A673 (cell line): ENCODE results near the gene NRBP1. TPM values are rescaled to one million over a fixed set of nuclear protein-coding genes. Genes with fewer than 3 reads are reported as not detected.

ENCODE experiments used
- BruUV-seq: library from RNA; stranded (reverse); fragments of 400-500 nt; replicated peaks from 2 replicates; lab custom pipeline; 2021; lab: Mats Ljungman, UMichigan
- CTCF ChIA-PET: fragments of 300-600 bp; sonication (Branson Sonifier 250); formaldehyde crosslinking; loops from one replicate; lab custom pipeline; 2022; ENCODE audit warnings: antibody characterized with exemption; lab: Charles Lee
- POLR2A ChIA-PET: fragments of 300-600 bp; sonication (Branson Sonifier 250); formaldehyde crosslinking; loops from one replicate; lab custom pipeline; 2022; ENCODE audit warnings: antibody characterized with exemption; ENCODE audit not compliant: low non-redundant PET; lab: Charles Lee
- DNase-seq: peaks from one replicate; pipeline ENCODE4 v3.0.0-alpha.2; 2015; ENCODE audit warnings: low spot score
- H3K27ac ChIP-seq: fragments of 200-600 bp; sonication (generic); 2 replicates; pipeline ENCODE4 v1.5.1; 2016; ENCODE audit warnings: mixed run types, low read depth, mild to moderate bottlenecking, mixed read lengths, antibody characterized with exemption, low read length; ENCODE audit not compliant: poor library complexity, severe bottlenecking
- H3K27me3 ChIP-seq: fragments of 200-600 bp; sonication (generic); replicated peaks from 2 replicates; pipeline ENCODE4 v1.6.1; 2017; ENCODE audit warnings: mixed run types, low read depth, mild to moderate bottlenecking, mixed read lengths, antibody characterized with exemption, low read length; ENCODE audit not compliant: insufficient read depth, poor library complexity
- H3K36me3 ChIP-seq: fragments of 200-600 bp; sonication (generic); 2 replicates; pipeline ENCODE4 v1.6.1; 2016; ENCODE audit warnings: mixed run types, mild to moderate bottlenecking, mixed read lengths, antibody characterized with exemption, low read length; ENCODE audit not compliant: insufficient read depth, poor library complexity, severe bottlenecking
- H3K4me1 ChIP-seq: fragments of 200-600 bp; sonication (generic); 2 replicates; pipeline ENCODE4 v1.6.1; 2017; ENCODE audit warnings: mixed run types, mild to moderate bottlenecking, mixed read lengths, antibody characterized with exemption, low read length; ENCODE audit not compliant: insufficient read depth, poor library complexity, severe bottlenecking
- H3K4me3 ChIP-seq: fragments of 200-600 bp; sonication (generic); 2 replicates; pipeline ENCODE4 v1.5.1; 2016; ENCODE audit warnings: low read depth, mixed run types, mild to moderate bottlenecking, mixed read lengths, low read length; ENCODE audit not compliant: poor library complexity, severe bottlenecking
- H3K9me3 ChIP-seq: fragments of 200-600 bp; sonication (generic); 2 replicates; pipeline ENCODE4 v1.6.1; 2016; ENCODE audit warnings: mixed run types, low read depth, mild to moderate bottlenecking, mixed read lengths, antibody characterized with exemption, low read length; ENCODE audit not compliant: poor library complexity, severe bottlenecking
- EZH2 ChIP-seq: fragments of 200-600 bp; sonication (generic); IDR thresholded peaks from 2 replicates; pipeline ENCODE4 v1.6.1; 2017; ENCODE audit warnings: borderline replicate concordance, low read depth, mild to moderate bottlenecking, mixed read lengths, antibody characterized with exemption, low read length; ENCODE audit not compliant: poor library complexity, severe bottlenecking
- intact Hi-C: fragments of 100-400 bp; cut with micrococcal nuclease; formaldehyde crosslinking; loops from one replicate; pipeline ENCODE4 v1.10.0; 2022; ENCODE audit not compliant: unreplicated experiment
- total RNA-seq: library from RNA; stranded (reverse); gene quantifications from 2 replicates; pipeline ENCODE4 v1.2.3, GENCODE V29; 2021
- TF ChIP-seq, protein P1 (sequence below): fragments of 300-800, 200-600 bp; sonication (generic); conservative IDR thresholded peaks from 2 replicates; pipeline ENCODE4 v1.5.1; 2017; ENCODE audit warnings: low read depth, mild to moderate bottlenecking, antibody characterized with exemption, low read length, moderate library complexity, mixed read lengths

The NRBP1 gene
- total RNA-seq, 1 experiment from 2014 or later = 93.0 TPM

DNA sequence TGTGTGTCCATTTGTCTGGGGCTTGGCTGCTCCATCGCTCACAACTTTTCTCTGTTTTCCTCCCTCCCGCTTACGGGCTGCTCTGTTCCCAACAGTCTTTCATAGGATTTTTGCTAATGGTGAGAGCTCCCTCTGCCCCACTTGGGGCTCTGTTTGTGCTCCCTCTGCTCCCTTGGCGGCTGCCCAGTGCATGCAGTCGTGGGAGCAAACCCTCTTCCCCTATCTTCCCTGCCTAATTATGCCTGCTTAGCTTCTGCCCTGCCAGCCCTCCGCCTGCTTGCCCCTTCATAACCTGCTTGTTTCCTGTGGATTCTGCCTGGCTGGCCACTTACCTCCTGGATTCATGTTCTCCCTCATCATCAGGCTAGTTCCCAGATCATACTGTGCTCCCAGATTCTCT is 7.2 kb downstream of the NRBP1 start:
- Histone ChIP-seq H3K27ac (no peak overlapping the region), H3K9me3 (no peaks in the 10 kb centered on the region), H3K4me1 (no peaks in the 10 kb centered on the region), H3K4me3 (no peak overlapping the region), H3K27me3 (no peaks in the 10 kb centered on the region), H3K36me3 (peaks cover 66% of the 10 kb centered on the region)
- DNase-seq = no peak
- intact Hi-C loops = no loop called here
- BruUV-seq = no TSS peak
- TF ChIP-seq, protein P1, sequence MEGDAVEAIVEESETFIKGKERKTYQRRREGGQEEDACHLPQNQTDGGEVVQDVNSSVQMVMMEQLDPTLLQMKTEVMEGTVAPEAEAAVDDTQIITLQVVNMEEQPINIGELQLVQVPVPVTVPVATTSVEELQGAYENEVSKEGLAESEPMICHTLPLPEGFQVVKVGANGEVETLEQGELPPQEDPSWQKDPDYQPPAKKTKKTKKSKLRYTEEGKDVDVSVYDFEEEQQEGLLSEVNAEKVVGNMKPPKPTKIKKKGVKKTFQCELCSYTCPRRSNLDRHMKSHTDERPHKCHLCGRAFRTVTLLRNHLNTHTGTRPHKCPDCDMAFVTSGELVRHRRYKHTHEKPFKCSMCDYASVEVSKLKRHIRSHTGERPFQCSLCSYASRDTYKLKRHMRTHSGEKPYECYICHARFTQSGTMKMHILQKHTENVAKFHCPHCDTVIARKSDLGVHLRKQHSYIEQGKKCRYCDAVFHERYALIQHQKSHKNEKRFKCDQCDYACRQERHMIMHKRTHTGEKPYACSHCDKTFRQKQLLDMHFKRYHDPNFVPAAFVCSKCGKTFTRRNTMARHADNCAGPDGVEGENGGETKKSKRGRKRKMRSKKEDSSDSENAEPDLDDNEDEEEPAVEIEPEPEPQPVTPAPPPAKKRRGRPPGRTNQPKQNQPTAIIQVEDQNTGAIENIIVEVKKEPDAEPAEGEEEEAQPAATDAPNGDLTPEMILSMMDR = no peak
- TF ChIP-seq EZH2 = no peak
- POLR2A ChIA-PET = no interaction called here
- CTCF ChIA-PET = no interaction called here

DNA sequence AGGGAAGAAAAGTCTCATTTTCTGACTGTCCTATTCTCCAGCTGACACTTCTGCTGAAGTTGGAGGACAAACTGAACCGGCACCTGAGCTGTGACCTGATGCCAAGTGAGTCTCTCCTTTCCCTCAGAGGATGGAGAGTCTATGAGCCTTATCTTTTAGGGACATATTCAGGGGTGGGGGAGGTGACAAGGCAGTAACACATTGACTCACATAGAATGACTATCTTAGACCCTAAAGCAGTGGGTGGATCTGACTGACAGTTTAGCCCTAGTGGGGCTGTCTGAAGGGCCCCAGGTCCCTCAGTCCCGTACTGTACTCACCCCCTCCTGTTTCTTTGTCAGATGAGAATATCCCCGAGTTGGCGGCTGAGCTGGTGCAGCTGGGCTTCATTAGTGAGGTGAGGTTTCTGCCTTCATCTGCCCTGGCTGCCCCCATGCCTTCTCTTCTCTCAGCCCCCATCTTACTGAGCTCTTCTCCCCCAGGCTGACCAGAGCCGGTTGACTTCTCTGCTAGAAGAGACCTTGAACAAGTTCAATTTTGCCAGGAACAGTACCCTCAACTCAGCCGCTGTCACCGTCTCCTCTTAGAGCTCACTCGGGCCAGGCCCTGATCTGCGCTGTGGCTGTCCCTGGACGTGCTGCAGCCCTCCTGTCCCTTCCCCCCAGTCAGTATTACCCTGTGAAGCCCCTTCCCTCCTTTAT is 12.9 kb downstream of the NRBP1 start:
- Histone ChIP-seq H3K36me3 (peaks cover 48% of the 10 kb centered on the region), H3K9me3 (no peaks in the 10 kb centered on the region), H3K4me3 (no peak overlapping the region), H3K27me3 (no peaks in the 10 kb centered on the region), H3K4me1 (no peaks in the 10 kb centered on the region), H3K27ac (no peak overlapping the region)
- intact Hi-C loops = no loop called here
- TF ChIP-seq EZH2 = no peak
- TF ChIP-seq, protein P1 = no peak
- ChIA-PET POLR2A (no interaction called here), CTCF (no interaction called here)
- no TSS peak for BruUV-seq
- no peak for DNase-seq

DNA sequence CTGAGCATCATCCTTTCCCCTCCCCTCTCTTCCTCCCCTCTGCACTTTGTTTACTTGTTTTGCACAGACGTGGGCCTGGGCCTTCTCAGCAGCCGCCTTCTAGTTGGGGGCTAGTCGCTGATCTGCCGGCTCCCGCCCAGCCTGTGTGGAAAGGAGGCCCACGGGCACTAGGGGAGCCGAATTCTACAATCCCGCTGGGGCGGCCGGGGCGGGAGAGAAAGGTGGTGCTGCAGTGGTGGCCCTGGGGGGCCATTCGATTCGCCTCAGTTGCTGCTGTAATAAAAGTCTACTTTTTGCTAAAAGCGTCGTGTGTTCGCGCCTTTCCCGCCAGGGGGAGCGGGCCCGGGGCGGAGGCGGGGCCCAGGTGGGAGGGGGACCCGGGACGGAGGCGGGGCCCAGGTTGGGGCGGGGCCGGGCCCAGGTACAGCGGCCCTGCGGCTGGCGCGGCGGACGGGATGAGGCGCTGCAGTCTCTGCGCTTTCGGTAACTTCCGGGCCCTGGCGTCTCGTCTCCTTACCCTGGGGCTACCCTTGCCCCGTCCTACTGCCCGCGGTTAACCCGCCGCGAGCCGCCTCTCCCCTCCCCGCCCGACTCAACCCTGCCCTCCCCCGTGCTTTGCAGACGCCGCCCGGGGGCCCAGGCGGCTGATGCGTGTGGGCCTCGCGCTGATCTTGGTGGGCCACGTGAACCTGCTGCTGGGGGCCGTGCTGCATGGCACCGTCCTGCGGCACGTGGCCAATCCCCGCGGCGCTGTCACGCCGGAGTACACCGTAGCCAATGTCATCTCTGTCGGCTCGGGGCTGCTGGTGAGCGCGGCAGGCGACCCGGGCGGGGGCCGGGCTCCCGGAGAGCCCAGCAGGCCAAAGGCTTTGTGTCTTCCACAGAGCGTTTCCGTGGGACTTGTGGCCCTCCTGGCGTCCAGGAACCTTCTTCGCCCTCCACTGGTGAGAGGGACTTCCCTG is 13.8 kb downstream of the NRBP1 start, which contains the start of gene KRTCAP3:
TSS of gene KRTCAP3 (plus strand) at position 424 of the 962 bp plus-strand sequence. CDS start at position 456, 32 bp downstream.
- H3K27ac ChIP-seq = no peak within 1 kb of the TSS
- ChIA-PET CTCF (no interaction called here), POLR2A (no interaction called here)
- DNase-seq = no peak
- H3K36me3 ChIP-seq = peaks cover 39% of the 10 kb centered on the region
- BruUV-seq = no TSS peak
- no peak within 1 kb of the TSS for H3K4me3 ChIP-seq
- no peaks in the 10 kb centered on the region for H3K27me3 ChIP-seq
- no peaks in the 10 kb centered on the region for H3K9me3 ChIP-seq
- H3K4me1 ChIP-seq = no peaks in the 10 kb centered on the region
- intact Hi-C loops = no loop called here
- TF ChIP-seq EZH2 = no peak
- TF ChIP-seq, protein P1 = no peak
